ENCODE measurements around the gene ACOT11. TPM values are rescaled to one million over a fixed set of nuclear protein-coding genes. Genes with fewer than 3 reads are reported as not detected.
"Not testable (repeated sequence)": the region's sequence is repeated elsewhere in the genome, so short reads cannot be mapped to it uniquely, and the experiment has no call there.

The ACOT11 gene
- total RNA-seq, 2 experiments from 2014 or later, result 1.9 to 2.0 TPM

DNA sequence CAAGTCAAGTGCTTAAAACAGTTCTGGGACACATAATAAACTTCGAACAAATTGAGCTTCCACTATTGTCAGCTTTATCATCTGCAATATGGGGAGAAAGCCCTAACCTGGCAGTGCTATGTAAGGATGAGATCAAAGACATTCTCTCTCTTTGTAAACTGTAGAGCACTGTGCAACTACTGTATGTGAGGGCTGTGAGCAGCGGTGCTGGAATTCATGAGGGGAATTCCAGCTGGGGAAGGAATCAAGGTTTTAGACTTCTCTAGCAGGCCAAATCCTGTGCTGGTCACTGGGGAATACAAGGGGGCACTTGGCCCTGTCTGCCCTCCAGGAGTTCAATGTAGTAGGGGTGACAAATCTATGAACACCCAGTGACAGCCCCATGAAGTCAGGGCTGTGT, 66.0 kb downstream of the ACOT11 start:
- Mint-ChIP-seq H3K27me3 (no peaks in the 10 kb centered on the region), H3K4me3 (no peak overlapping the region), H3K4me1 (no peaks in the 10 kb centered on the region), H3K27ac (no peak overlapping the region), H3K9me3 (no peaks in the 10 kb centered on the region), H3K36me3 (ENCODE audit: low read depth) (no peaks in the 10 kb centered on the region)
- ChIA-PET POLR2A (no interaction called here), CTCF (interaction anchor here (1.2 kb wide), 1 partner anchor 10 kb away, joined by 3 read pairs; no protein-coding TSS in a partner anchor)
- DNase-seq, result no peak

GRCh38 chr1:54614563-54614962, 66.5 kb downstream of the ACOT11 start:
- Mint-ChIP-seq H3K27me3 (no peaks in the 10 kb centered on the region), H3K9me3 (no peaks in the 10 kb centered on the region), H3K27ac (no peak overlapping the region), H3K36me3 (ENCODE audit: low read depth) (no peaks in the 10 kb centered on the region), H3K4me1 (no peaks in the 10 kb centered on the region), H3K4me3 (no peak overlapping the region)
- CTCF ChIA-PET, result interaction anchor here (1.2 kb wide), 1 partner anchor 11 kb away, joined by 3 read pairs; no protein-coding TSS in a partner anchor
- POLR2A ChIA-PET, result no interaction called here
- DNase-seq, result no peak

DNA sequence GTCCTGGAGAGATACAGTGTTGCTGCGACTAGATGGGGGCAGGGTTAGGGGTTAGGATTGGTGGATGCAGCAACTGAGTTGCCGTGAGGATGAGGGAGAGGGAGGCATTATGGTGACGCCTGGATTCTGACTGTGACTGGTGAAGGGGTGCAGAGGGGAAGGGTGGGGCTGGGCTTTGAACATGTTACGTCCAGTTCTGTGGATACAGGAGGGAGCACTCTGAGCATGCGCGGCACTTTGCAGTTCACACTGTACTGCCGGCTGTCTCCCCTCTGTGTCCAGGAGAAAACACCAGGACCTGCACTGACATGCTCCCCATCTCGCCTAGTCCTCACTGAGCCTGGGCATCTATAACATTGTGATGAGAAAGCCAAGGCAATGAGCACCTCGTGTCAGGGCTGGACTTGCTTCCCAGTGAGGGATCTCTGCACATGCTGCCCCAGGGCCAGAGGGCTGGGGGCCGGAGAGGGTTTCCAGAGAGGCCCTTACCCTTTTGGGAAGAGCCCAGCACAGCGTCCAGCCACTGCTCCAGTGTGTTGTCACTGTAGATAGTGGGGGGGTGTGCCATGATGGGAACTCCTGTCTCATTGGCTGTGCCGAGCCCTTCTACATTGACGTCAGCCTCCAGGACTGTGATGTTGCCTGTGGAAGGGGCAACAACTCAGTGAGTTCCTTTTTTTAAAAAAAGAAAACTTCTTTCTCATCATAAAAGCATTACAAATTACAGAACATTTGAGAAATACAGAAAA, 67.7 kb downstream of the ACOT11 start:
- H3K36me3 Mint-ChIP-seq (ENCODE audit: low read depth), result no peaks in the 10 kb centered on the region
- H3K27me3 Mint-ChIP-seq, result no peaks in the 10 kb centered on the region
- H3K4me1 Mint-ChIP-seq, result no peaks in the 10 kb centered on the region
- ChIA-PET POLR2A (no interaction called here), CTCF (interaction anchor here (0.7 kb wide), 1 partner anchor 15 kb away, joined by 3 read pairs; no protein-coding TSS in a partner anchor)
- H3K9me3 Mint-ChIP-seq, result no peaks in the 10 kb centered on the region
- no peak overlapping the region for H3K4me3 Mint-ChIP-seq
- H3K27ac Mint-ChIP-seq, result no peak overlapping the region
- DNase-seq, result no peak

DNA sequence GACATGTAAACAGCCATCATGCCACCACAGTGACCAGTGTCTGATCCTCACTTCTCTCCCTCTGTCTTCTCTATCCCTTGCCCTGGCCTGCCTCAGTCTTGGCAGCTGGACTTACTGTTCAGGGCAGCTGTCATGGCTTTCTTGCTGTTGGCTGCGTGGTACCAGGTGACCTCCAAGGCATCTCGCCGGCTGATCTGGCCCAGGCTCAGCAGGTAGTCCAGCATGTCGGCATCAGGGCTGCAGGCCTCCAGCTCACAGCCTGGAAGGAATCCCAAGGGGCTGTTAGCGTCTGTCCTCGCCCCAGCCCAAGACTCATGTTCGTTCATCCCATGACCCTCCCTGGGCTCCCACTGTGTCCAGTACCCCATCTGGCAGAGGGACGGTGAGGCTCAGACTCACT, 71.7 kb downstream of the ACOT11 start:
- H3K27me3 Mint-ChIP-seq, result no peaks in the 10 kb centered on the region
- CTCF ChIA-PET, result interaction anchor here (1.0 kb wide), 2 partner anchors 29 to 190 kb away, joined by 3 read pairs; no protein-coding TSS in a partner anchor
- H3K4me1 Mint-ChIP-seq, result no peaks in the 10 kb centered on the region
- DNase-seq, result no peak
- H3K9me3 Mint-ChIP-seq, result no peaks in the 10 kb centered on the region
- POLR2A ChIA-PET, result no interaction called here
- H3K4me3 Mint-ChIP-seq, result no peak overlapping the region
- no peak overlapping the region for H3K27ac Mint-ChIP-seq
- H3K36me3 Mint-ChIP-seq (ENCODE audit: low read depth), result no peaks in the 10 kb centered on the region

DNA sequence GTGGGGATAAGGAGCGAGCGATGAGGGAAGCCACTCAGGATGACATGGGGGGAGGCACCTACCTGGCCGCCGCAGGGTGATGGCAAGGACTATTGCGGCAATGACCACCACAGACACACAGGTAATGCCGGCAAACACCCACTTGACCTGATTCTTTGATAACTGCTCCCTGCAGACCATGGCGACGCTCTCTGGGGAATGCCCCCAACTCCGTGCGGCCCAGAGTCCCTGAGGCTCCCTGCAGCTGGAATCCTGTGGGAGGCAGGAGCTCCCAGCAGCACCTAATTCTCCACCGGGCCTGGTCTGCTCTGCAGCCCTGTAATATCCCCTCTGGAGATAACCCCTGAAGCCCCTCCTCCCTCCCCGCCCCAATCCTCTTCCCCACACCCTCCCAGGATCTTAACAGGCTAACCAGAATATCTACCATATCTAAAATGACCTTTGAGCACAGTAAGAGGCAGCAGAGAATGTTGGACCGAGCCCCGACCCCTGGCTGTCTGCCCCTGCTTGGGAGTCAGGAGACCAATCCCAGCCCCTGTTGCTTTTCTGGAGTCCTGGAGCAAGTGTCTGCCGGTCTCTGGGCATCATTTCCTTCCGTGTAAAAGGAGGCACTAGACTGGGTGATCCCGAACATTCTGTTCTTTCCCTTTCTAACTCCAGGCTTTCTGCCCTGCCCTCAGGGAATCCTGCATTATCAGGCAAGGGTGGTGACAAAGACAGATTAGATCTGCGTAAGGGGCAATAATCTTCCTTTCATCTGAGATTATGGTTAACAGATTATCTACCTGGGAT, 75.4 kb downstream of the ACOT11 start, which contains the start of gene FAM151A:
FAM151A (minus strand) TSS at position 310 of the 792 bp plus-strand sequence; CDS start at position 180, 130 bp downstream.
- H3K4me3 Mint-ChIP-seq, result no peak within 1 kb of the TSS
- no peaks in the 10 kb centered on the region for H3K27me3 Mint-ChIP-seq
- H3K4me1 Mint-ChIP-seq, result no peaks in the 10 kb centered on the region
- no peaks in the 10 kb centered on the region for H3K36me3 Mint-ChIP-seq (ENCODE audit: low read depth)
- no peak within 1 kb of the TSS for H3K27ac Mint-ChIP-seq
- no peak for DNase-seq
- ChIA-PET POLR2A (no interaction called here), CTCF (no interaction called here)
- no peaks in the 10 kb centered on the region for H3K9me3 Mint-ChIP-seq

DNA sequence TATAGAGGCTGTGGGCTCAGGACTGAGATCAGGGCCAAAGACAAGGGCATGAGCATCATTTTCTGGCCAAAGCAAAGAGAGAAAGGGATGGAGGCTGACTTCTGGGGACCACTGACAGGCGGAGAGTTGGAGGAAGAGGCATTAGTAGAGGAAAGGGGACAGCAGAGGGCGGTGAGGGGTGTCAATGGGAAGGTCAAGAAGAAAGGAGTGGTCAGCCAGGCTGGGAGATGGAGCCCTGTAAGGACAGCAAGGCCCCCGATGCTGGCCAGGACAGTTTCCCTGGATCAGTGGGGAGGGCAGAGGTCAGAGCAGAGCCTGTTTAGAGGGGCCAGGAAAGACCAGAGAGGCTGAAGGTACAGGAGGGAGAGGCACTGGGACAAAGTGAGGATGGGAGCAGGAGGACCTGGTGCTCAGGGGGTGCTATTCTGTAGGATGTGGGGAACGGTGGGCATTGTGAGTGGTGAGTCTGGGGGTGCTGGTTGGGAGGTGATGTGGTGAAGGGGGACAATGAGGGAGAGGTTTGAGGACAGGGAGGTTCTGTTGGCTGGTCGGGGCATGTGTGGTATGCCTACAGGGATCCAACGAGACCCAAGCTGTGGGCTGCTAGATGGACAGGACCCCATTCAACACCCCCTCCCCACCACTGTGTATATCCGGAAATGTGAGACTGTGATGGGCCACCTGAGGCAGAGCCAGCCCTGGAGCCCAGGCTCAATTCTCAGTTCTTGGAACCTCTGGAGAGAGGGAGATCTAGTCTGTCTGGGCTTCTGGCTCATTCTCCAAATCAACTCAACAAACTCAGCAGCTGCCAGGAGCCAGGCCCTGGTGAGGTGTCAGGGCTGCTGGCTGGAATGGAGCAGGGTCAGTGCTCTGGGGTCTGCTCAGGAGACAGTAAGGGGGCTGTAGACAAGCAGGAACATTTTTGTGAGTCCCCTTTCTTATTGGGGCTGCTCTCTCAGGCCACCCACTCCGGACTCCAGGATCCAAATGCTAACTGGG, 76.7 kb downstream of the ACOT11 start:
- H3K27ac Mint-ChIP-seq, result no peak overlapping the region
- DNase-seq, result no peak
- POLR2A ChIA-PET, result no interaction called here

GRCh38 chr1:54627196-54627595, 79.2 kb downstream of the ACOT11 start:
- no peak for DNase-seq
- CTCF ChIA-PET, result no interaction called here
- H3K4me1 Mint-ChIP-seq, result no peaks in the 10 kb centered on the region
- POLR2A ChIA-PET, result interaction anchor here (0.6 kb wide), 1 partner anchor 888 kb away, joined by 3 read pairs; no protein-coding TSS in a partner anchor
- no peaks in the 10 kb centered on the region for H3K36me3 Mint-ChIP-seq (ENCODE audit: low read depth)
- no peaks in the 10 kb centered on the region for H3K27me3 Mint-ChIP-seq
- no peaks in the 10 kb centered on the region for H3K9me3 Mint-ChIP-seq
- no peak overlapping the region for H3K4me3 Mint-ChIP-seq
- H3K27ac Mint-ChIP-seq, result no peak overlapping the region

More for the DNA sequence above, 76.7 kb downstream of the ACOT11 start:
- Mint-ChIP-seq H3K4me3 (no peak overlapping the region), H3K9me3 (no peaks in the 10 kb centered on the region), H3K36me3 (ENCODE audit: low read depth) (no peaks in the 10 kb centered on the region), H3K4me1 (no peaks in the 10 kb centered on the region), H3K27me3 (no peaks in the 10 kb centered on the region)
- CTCF ChIA-PET, result no interaction called here

DNA sequence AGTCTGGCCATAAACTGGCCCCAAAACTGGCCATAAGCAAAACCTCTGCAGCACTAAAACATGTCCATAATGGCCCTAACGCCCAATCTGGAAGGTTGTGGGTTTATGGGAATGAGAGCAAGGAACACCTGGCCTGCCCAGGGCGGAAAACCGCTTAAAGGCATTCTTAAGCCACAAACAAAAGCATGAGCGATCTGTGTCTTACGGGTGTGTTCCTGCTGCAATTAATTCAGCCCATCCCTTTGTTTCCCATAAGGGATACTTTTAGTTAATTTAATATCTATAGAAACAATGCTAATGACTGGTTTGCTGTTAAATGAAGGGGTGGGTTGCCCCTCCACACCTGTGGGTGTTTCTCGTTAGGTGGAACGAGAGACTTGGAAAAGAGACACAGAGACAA, 87.8 kb downstream of the ACOT11 start:
- H3K9me3 Mint-ChIP-seq; DNase-seq; CTCF ChIA-PET; H3K4me1 Mint-ChIP-seq; POLR2A ChIA-PET; H3K36me3 Mint-ChIP-seq (ENCODE audit: low read depth); H3K4me3 Mint-ChIP-seq; H3K27ac Mint-ChIP-seq: not testable (repeated sequence)
- peaks cover 13% of the 10 kb centered on the region for H3K27me3 Mint-ChIP-seq

GRCh38 chr1:54636461-54637446, 88.7 kb downstream of the ACOT11 start:
- CTCF ChIA-PET; H3K36me3 Mint-ChIP-seq (ENCODE audit: low read depth); POLR2A ChIA-PET; DNase-seq; H3K4me3 Mint-ChIP-seq; H3K27ac Mint-ChIP-seq; H3K4me1 Mint-ChIP-seq; H3K9me3 Mint-ChIP-seq: not testable (repeated sequence)
- H3K27me3 Mint-ChIP-seq, result peaks cover 13% of the 10 kb centered on the region

DNA sequence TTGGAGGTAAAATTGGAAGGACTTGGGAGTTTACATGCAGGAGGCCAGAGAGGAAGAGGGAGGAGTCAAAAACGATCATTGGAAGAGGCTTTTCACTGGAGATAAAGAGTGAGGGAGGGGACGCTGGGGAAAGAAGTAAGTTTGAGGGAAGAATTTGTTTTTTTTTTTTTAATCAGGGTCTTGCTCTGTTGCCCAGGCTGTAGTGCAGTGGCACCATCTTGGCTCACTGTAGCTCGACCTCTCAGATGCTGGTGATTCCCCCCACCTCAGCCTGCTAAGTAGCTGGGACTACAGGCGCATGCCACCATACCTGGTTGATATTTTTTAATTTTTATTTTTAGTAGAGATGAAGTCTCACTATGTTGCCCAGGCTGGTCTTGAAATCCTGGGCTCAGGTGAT, 92.3 kb downstream of the ACOT11 start:
- ChIA-PET POLR2A (no interaction called here), CTCF (no interaction called here)
- Mint-ChIP-seq H3K27me3 (peaks cover 13% of the 10 kb centered on the region), H3K36me3 (ENCODE audit: low read depth) (no peaks in the 10 kb centered on the region), H3K9me3 (peaks cover 6% of the 10 kb centered on the region), H3K4me3 (no peak overlapping the region), H3K4me1 (no peaks in the 10 kb centered on the region), H3K27ac (no peak overlapping the region)
- DNase-seq, result no peak

GRCh38 chr1:54640863-54641836, 93.1 kb downstream of the ACOT11 start, which contains the start of gene MROH7:
MROH7 (plus strand) TSS chr1:54641786; CDS start chr1:54652927, 11,141 bp downstream.
- Mint-ChIP-seq H3K27me3 (peaks cover 10% of the 10 kb centered on the region), H3K27ac (no peak within 1 kb of the TSS), H3K4me1 (no peaks in the 10 kb centered on the region), H3K36me3 (ENCODE audit: low read depth) (no peaks in the 10 kb centered on the region), H3K9me3 (peaks cover 6% of the 10 kb centered on the region), H3K4me3 (no peak within 1 kb of the TSS)
- ChIA-PET POLR2A (no interaction called here), CTCF (interaction anchor here (0.6 kb wide), 1 partner anchor 128 kb away, joined by 3 read pairs; no protein-coding TSS in a partner anchor)
- DNase-seq, result no peak
